Measurements from ENCODE around the gene HINT3.
"Not testable (repeated sequence)": the region's sequence is repeated elsewhere in the genome, so short reads cannot be mapped to it uniquely, and the experiment has no call there.

- TF ChIP-seq CTCF, POLR2A (IDR thresholded peaks at IDR 0.05): not testable (repeated sequence)
These were observed 66.9 kb downstream of the HINT3 start for GRCh38 chr6:126023474-126023873.
